Sigmoid colon (tissue), 4 donors: Measurements from ENCODE around the gene PRLR.

Experiments
- CTCF ChIP-seq, 4 experiments: fragments of 450-650 bp in 3 of 4; fragments of 200-600 bp in 1 of 4; IDR thresholded peaks; one replicate each; pipeline ENCODE4 v1.5.1; 2016 to 2019; ENCODE audit warnings: antibody characterized with exemption in 4 of 4, mild to moderate bottlenecking in 3 of 4, moderate library complexity in 2 of 4
- POLR2A ChIP-seq, 2 donors: fragments of 450-650 bp; IDR thresholded peaks; one replicate each; pipeline ENCODE4 v1.6.1; 2016; ENCODE audit warnings: antibody characterized with exemption in 2 of 2, mild to moderate bottlenecking in 2 of 2, moderate library complexity in 2 of 2
- POLR2AphosphoS5 ChIP-seq, 4 donors: sonication (generic); formaldehyde crosslinking; IDR thresholded peaks; one replicate each; pipeline ENCODE4 v1.6.1; 2017; ENCODE audit warnings: antibody characterized with exemption in 4 of 4

- TF ChIP-seq CTCF (IDR thresholded peaks at IDR 0.05), result no peak
- TF ChIP-seq POLR2A (IDR thresholded peaks at IDR 0.05), result no peak
- TF ChIP-seq POLR2AphosphoS5 (IDR thresholded peaks at IDR 0.05), result no peak
Observed at GRCh38 chr5:35264509-35264908, 34.2 kb upstream of the PRLR start.
